Adipose tissue (tissue), 3 donors: ENCODE data around the gene ZNF273. TPM values are rescaled to one million over a fixed set of nuclear protein-coding genes. Genes with fewer than 3 reads are reported as not detected.
"Not testable (repeated sequence)": the region's sequence is repeated elsewhere in the genome, so short reads cannot be mapped to it uniquely, and the experiment has no call there.

Experiments used
- H3K27ac ChIP-seq: one replicate; pipeline ENCODE4 v1.5.1; 2013; ENCODE audit warnings: low read depth, low read length
- WGBS, 3 donors: extraction: QIAGEN DNeasy Blood & Tissue Kit; methylation state at CpG; one replicate each; pipeline ENCODE4 v1.1.7; 2013; 5-methylcytosine and 5-hydroxymethylcytosine counted together
- polyA plus RNA-seq, 3 donors: library from polyadenylated mRNA; stranded (reverse); fragments of 200-250 nt; gene quantifications; one replicate each; pipeline ENCODE4 v1.2.3, GENCODE V29; 2013
- donor health status: healthy with polysubstance abuse.
- donor health status: Bipolar disorder and iron deficiency.
- donor health status: healthy.

The ZNF273 gene
- polyA plus RNA-seq, 3 donors, result 1.1 to 3.9 (median 2.7) TPM

DNA sequence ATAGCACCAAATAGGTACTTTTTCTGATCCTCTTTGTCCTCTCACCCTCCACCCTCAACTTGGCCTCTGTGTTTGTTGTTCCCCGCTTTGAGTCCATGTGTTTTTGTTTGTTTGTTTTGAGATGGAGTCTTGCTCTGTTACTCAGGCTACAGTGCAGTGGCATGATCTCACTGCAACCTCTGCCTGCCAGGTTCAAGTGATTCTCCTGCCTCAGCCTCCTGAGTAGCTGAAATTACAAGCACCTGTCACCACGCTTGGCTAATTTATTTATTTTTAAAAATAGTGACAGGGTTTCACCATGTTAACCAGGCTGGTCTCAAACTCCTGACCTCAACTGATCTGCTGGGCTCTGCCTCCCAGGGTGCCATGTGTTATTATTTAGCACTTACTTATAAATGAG lies 5.3 kb downstream of the ZNF273 start:
- no peak overlapping the region for H3K27ac ChIP-seq
- 91 to 99% (median 95%) methylated on average over 2 of the region's 2 CpGs for WGBS, 3 donors

DNA sequence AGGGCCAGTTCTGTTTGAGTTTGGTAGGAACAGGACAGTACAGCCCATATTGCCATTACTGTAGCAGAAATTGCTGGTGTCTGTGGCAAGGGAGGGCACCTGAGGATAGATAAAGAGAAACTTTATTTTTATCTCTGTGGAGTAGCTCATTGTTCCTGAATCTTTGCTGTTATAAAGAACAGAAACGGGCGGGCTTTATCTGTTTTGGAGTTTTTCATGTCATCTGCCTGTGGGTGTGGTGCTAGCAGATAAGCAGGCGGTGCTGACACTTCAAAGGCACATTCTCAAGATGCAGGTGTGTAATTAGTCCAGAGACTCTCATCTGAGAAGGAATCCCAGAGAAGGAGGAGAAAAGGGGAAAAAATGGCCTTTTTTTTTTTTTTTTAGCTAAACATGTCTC lies 11.5 kb downstream of the ZNF273 start:
- 86 to 97% (median 93%) methylated on average over 3 of the region's 3 CpGs for whole genome bisulfite sequencing, 3 donors
- no peak overlapping the region for H3K27ac ChIP-seq

DNA sequence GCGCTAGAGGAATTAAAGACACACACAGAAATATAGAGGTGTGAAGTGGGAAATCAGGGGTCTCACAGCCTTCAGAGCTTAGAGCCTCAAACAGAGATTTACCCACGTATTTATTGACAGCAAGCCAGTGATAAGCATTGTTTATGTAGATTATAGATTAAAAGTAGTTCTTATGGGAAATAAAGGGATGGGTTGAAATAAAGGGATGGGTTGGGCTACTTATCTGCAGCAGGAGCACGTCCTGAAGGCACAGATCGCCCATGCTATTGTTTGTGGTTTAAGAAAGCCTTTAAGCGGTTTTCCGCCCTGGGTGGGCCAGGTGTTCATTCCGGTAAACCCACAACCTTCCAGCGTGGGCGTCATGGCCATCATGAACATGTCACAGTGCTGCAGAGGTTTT lies 12.2 kb downstream of the ZNF273 start:
- 92 to 96% (median 93%) methylated on average over 9 of the region's 9 CpGs for WGBS, 3 donors
- not testable (repeated sequence) for H3K27ac ChIP-seq

DNA sequence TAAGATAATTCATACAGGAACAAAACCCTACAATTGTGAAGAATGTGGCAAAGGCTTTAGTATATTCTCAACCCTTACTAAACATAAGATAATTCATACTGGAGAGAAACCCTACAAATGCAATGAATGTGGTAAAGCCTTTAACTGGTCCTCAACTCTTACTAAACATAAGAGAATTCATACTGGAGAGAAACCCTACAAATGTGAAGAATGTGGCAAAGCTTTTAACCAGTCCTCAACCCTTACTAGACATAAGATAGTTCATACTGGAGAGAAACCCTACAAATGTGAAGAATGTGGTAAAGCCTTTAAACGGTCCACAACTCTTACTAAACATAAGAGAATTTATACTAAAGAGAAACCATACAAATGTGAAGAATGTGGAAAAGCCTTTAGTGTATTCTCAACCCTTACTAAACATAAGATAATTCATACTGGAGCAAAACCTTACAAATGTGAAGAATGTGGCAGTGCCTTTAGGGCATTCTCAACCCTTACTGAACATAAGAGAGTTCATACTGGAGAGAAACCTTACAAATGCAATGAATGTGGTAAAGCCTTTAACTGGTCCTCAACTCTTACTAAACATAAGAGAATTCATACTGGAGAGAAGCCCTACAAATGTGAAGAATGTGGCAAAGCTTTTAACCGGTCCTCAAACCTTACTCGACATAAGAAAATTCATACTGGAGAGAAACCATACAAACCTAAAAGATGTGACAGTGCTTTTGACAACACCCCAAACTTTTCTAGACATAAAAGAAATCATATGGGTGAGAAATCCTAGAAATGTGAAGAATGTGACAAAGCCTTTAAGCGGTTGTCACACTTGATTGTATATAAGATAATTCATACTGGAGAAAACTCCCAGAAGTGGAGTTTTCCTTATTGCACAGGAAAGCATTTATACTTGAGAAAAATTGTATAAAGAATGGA lies 25.4 kb downstream of the ZNF273 start:
- not testable (repeated sequence) for H3K27ac ChIP-seq
- 96 to 98% (median 98%) methylated on average over 4 of the region's 4 CpGs for WGBS, 3 donors

DNA sequence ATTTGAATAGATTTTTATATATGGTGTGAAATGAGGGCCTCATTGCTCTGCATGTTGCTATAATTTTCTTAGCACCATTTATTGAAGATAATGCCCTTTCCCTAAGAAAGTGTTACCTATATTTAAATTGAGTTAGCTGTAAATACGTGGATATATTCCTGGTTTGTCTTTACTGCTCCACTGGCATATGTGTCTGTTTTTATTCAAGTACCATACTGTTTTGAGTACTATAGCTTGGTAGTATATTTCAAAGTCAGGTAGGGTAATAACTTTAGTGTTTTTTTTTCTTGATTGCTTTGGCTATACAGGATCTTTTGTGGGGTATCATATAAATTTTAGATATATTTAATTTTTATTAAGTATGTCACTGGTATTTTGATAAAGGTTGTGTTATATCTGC lies 31.4 kb downstream of the ZNF273 start:
- H3K27ac ChIP-seq, result no peak overlapping the region

DNA sequence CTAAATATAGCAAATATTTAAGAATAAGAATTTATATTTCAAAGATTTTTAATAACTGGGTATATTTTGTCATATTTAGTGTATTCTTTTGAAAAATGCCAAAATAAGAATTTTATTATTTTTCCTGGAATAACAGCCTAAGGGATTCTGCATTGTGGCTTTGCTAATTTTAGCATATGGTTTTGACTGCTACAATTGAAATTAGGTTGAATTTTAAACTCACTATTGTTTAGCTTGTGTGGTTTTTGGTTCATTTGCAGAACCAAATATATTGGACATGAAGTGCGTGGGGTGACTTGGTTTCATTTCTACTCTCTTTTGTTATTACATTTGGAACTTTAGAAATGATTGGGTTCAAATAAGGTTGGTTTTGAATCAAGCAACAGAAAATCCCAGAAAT lies 35.5 kb downstream of the ZNF273 start:
- no peak overlapping the region for H3K27ac ChIP-seq
- WGBS, 3 donors, result 83 to 96% (median 93%) methylated on average over 1 of the region's 1 CpG

More for the DNA sequence above, 31.4 kb downstream of the ZNF273 start:
- whole genome bisulfite sequencing, 3 donors, result 93 to 96% (median 95%) methylated on average over 1 of the region's 1 CpG

DNA sequence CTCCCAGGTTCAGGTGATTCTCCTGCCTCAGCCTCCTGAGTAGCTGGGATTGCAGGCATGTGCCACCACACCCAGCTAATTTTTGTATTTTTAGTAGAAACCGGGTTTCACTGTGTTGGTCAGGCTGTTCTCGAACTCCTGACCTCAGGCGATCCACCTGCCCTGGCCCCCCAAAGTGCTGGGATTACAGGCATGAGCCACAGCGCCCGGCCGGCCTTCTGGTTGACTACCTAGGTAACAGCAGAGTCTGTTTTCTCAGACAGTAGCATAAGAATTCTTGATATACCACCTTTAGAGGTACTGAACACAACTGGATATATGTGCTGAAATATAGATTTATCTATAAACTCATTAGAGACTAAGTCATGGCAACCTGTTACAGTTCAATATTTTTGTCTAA lies 36.9 kb downstream of the ZNF273 start:
- WGBS, 3 donors, result 94 to 97% (median 95%) methylated on average over 6 of the region's 6 CpGs
- not testable (repeated sequence) for H3K27ac ChIP-seq

DNA sequence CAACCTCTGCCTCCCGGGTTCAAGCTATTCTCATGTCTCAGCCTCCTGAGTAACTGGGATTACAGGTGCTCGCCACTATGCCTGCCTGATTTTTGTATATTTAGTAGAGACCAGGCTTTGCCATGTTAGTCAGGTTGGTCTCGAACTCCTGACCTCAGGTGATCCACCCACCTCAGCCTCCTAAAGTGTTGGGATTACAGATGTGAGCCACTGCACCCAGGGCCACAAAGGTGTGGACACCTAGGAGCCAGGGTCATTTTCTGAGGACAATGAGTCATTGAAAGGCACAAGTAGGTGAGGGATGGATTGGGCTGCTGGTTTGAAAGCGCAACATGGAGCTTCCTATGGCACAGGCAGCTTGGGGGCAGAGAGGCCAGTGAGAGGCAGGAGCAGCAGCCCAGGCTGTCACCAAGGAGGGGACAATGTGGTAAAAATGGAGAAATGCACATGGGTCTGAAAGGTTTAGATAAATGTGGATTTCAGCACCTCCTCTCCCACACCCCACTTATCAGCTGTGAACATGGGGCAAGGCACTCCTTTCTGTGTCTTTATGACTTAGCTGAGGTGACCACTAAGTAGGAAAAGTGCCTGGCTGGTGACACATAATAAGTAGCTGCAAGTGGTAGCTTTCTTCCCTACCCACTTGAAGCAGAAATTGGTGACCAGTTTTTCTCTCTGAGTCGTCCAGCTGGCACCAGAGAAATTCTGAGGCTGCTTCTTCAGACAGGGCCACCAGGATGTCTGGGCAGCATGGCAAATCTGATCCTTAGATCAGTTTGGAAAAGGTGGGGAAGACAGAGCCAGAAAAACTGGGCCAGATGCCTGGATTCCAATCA lies 41.8 kb downstream of the ZNF273 start:
- H3K27ac ChIP-seq, result not testable (repeated sequence)
- WGBS, 3 donors, result 77 to 89% (median 82%) methylated on average over 5 of the region's 5 CpGs

DNA sequence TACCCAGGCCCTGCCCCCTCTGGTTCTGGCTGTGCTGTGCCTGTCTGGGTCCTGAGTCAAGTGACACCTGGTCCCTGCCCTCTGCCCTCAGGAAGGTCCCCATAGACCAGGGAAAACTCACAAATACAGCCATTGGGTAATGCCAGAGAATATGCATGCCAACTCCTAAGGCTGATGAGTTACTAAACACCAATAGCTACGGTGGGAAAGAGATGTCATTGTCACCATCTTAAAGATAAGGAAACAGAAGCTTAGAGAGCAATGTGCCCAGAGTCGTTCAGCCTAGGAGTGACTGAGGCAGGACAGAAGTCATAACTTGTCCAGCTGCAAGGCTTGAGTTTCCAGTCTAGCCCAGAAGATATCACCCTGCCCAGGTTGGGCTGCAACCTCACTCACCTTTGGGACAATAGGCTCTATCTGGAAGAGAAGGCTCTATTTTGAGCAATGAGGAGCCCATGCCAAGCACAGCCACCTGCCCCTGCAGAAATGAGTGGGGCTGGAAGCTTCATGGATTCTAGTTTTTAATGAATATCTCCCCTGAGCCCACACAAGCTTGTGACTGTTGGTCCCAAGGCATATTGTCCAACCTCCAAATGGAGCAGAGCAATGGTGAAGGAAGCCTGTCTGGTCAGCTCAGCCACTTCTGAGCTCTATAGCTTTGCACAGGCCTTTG lies 42.6 kb downstream of the ZNF273 start:
- WGBS, 3 donors, result 30 to 49% (median 46%) methylated on average over 2 of the region's 2 CpGs
- H3K27ac ChIP-seq, result no peak overlapping the region

DNA sequence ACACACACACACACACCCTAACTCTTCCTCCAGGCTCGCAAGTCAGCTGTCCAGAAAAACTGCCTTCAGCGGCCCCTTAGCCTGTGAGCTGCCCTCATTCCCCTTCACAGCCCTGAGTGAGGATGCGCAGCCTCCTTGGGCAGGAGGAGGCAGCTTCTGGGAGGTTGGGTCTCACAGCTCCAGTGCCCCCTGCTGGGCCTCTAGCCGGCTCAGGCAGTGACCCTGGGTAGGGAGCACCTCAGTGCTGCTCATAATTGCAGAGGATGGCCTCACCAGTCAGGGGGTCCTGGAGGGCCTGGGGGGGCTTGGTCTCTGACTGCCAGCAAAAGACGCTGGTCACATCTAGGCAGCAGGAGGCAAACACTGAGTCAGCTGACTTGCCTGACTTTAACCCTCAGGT lies 43.7 kb downstream of the ZNF273 start:
- WGBS, 3 donors, result 35 to 47% (median 39%) methylated on average over 5 of the region's 5 CpGs
- no peak overlapping the region for H3K27ac ChIP-seq

DNA sequence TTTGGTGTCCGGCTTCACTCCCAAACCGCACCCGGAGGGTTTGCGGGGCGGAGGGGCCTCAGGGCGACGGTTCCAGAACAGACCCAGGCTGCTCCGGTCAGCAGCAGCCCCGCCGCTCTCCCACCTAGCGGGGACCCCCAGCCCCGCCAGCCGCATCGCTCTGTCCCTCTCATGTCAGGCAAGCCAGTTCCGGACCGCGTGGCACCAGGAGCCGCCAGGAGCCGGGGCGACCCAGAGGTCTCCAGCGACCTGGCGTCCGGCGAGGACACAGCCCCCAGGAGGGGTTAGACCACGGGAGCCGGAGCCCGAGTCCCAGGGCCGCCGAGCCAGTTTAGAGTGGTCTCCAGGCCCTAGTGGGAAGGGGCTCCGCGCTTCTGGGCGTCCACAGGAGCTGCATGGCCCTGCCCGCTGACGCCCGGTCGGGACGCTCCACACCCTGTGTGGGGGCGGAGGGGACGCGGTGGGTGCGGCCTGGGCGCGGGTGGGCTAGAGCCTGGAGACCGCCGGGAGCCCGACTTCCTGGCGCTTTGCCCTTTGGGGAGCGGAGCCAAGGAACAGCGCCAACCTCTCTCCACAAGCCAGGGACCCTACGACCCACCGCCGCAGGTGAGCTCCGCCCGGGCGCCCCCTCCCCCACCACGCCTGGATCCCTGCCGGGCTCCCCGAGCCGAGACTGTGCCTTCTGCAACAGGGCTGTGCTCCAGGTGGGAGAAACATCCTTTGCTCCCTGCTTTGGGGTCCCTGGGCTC lies 44.4 kb downstream of the ZNF273 start:
- H3K27ac ChIP-seq, result no peak overlapping the region
- WGBS, 3 donors, result 2 to 3% (median 3%) methylated on average over 54 to 59 of the region's 59 CpGs

DNA sequence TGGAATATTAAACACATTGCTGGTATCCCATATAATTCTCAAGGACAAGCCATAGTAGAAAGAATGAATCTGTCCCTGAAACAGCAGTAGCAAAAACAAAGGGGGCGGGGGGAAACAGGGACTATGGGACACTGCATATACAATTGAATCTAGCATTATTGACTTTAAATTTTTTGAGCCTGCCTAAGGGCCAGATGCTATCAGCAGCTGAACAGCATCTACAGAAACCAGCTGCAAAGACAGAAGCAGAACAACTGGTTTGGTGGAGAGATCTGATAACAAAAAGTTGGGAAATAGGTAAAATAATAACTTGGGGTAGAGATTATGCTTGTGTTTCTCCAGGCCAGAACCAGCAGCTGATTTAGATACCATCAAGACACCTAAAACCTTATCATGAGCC lies 45.7 kb downstream of the ZNF273 start:
- WGBS, 3 donors, result 81 to 93% (median 89%) methylated on average over 1 of the region's 1 CpG
- not testable (repeated sequence) for H3K27ac ChIP-seq

DNA sequence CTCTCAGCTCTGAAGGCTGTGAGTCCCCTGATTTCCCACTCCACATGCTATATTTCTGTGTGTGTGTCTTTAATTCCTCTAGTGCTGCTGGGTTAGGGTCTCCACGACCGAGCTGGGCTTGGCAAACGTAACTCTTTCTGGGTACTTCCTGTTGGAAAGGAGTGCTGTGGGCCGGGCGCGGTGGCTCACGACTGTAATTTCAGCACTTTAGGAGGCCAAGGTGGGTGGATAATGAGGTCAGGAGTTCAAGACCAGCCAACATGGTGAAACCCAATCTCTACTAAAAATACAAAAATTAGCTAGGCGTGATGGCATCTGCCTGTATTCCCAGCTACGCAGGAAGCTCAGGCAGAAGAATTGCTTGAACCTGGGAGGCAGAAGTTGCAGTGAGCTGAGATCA lies 47.6 kb downstream of the ZNF273 start:
- 34 to 63% (median 46%) methylated on average over 9 of the region's 9 CpGs for WGBS, 3 donors
- not testable (repeated sequence) for H3K27ac ChIP-seq

DNA sequence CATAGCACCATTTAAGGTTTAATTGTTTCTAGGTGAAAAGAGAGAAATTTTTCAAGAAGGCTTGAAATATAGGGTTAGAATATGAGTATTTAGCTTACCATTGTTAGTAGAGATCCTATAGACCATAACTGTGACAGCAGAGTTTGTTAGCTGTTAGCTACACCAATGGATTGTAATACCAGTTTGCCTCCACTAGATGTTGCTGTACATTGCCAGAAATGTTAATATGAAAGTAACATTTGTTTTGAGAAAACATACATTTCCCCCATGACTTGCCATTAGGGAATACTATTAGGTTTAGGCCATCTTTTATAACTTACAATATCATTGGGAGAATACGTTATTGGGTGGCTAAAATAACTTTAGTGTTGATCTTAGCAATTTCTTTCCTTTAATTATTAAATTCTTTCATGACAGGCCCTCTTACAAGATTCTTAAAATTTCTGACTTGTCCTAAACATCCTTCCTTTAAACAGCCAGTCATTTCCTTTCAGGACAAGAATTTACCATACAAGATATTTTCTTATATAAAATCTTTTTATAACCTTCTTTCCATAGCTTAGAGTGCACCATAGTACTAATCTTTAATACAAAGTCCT lies 48.3 kb downstream of the ZNF273 start:
- 2 to 3% (median 3%) methylated on average over 1 of the region's 1 CpG for WGBS, 3 donors
- H3K27ac ChIP-seq, result no peak overlapping the region

DNA sequence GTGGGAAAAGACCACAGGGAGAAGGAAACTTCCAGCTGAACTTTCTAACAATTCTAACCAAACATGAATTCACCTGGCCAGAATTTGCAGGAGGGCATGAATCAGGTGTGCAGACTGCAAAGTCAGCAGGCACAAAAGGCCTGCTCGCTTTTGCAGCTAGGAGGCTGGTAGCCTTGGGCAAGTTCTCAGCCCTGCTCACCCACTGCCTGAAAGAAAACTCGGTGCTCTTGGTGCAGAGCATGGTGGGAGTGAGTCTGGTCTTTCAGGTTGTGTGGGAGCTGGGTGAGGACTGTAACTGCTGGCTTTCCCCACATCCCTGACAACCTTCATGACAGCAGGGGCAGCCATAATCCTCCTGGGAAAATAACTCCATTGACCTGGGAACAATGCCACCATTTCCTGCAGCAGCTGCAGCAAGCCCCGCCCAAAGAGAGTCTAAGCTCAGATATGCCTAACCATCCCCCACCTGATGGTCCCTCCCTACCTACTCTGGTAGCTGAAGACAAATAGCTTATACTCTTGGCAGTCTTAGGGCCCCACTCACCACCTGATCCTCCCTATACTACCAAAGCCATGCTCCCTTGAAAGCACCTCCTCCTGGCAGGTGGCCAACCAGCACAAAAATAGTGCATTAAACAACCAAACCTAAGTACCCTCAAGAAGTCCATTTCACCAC lies 56.1 kb downstream of the ZNF273 start:
- 81 to 87% (median 83%) methylated on average over 3 of the region's 3 CpGs for WGBS, 3 donors
- H3K27ac ChIP-seq, result no peak overlapping the region

DNA sequence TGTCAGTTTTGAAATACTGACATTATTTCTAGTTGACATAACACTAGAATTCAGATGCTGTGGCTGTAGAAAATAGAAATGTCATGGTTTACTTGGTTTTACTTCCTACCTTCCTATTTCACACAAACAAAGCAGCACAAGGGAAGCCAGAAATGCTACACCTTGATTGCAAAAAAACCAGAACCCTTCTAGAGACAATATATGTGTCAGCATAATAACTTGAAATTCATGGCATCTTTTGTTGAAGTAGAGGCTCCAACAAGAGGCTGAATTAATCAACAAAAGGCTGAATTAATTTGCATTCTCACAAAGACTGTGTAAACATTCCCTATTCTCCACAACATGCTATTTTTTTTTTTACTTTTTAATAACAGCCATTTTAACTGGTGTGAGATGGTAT lies 62.5 kb downstream of the ZNF273 start:
- no peak overlapping the region for H3K27ac ChIP-seq

DNA sequence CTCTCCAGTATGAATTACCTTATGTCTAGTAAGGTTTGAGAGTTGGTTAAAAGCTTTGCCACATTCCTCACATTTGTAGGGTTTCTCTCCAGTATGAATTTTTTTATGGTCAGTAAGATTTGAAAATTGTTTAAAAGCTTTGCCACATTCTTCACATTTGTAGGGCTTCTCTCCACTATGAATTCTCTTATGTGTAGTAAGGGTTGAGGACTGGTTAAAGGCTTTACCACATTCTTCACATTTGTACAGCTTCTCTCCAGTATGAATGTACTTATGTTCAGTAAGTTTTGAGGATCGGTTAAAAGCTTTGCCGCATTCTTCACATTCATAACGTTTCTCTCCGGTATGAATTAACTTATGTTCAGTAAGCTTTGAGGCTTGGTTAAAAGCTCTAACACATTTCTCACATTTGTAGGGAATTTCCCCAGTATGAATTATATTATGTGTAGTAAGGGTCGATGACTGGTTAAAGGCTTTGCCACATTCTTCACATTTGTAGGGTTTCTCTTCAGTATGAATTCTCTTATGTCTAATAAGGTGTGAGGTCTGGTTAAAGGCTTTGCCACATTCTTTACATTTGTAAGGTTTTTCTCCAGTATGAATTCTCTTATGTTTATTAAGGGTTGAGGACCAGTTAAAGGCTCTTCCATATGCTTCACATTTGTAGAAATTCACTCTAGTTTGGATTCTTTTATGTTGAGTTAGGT lies 75.6 kb downstream of the ZNF273 start:
- H3K27ac ChIP-seq, result no peak overlapping the region
- 97 to 98% (median 98%) methylated on average over 5 of the region's 5 CpGs for WGBS, 3 donors
